Endothelial cell (in vitro differentiated cells): ENCODE results near the gene TMEM147. TPM values are rescaled to one million over a fixed set of nuclear protein-coding genes. Genes with fewer than 3 reads are reported as not detected.

ENCODE experiments used
- DNase-seq: peaks from one replicate; pipeline ENCODE4 v3.0.0; 2021; ENCODE audit warnings: low spot score
- H3K27ac Mint-ChIP-seq: one replicate; pipeline ENCODE4 v1.8.0; 2021; ENCODE audit warnings: mixed read lengths, inconsistent platforms; ENCODE audit not compliant: unreplicated experiment
- H3K27me3 Mint-ChIP-seq: one replicate; pipeline ENCODE4 v1.8.0; 2021; ENCODE audit warnings: mild to moderate bottlenecking, moderate library complexity, mixed read lengths, inconsistent platforms; ENCODE audit not compliant: unreplicated experiment
- H3K36me3 Mint-ChIP-seq: one replicate; pipeline ENCODE4 v1.8.0; 2021; ENCODE audit warnings: mild to moderate bottlenecking, low read depth, mixed read lengths, inconsistent platforms; ENCODE audit not compliant: unreplicated experiment
- H3K4me1 Mint-ChIP-seq: one replicate; pipeline ENCODE4 v1.8.0; 2021; ENCODE audit warnings: mild to moderate bottlenecking, mixed read lengths, inconsistent platforms; ENCODE audit not compliant: unreplicated experiment
- H3K4me3 Mint-ChIP-seq: one replicate; pipeline ENCODE4 v1.8.0; 2021; ENCODE audit warnings: mild to moderate bottlenecking, mixed read lengths, inconsistent platforms; ENCODE audit not compliant: unreplicated experiment
- H3K9me3 Mint-ChIP-seq: one replicate; pipeline ENCODE4 v1.8.0; 2021; ENCODE audit warnings: mixed read lengths, inconsistent platforms; ENCODE audit not compliant: unreplicated experiment
- CTCF ChIP-seq: fragments of 200-600 bp; sonication (generic); IDR thresholded peaks from one replicate; pipeline ENCODE4 v1.5.0; 2021; ENCODE audit warnings: antibody characterized with exemption; ENCODE audit not compliant: unreplicated experiment
- total RNA-seq: library from RNA; stranded (reverse); fragmentation: NEBNext Ultra II Directional; extraction: Animal tissue kit (Norgen Biotek cat#: 25700); gene quantifications from one replicate; pipeline ENCODE4 v1.2.1, GENCODE V29; 2021; ENCODE audit not compliant: unreplicated experiment

TMEM147 gene
- total RNA-seq, 1 donor from 2014 or later: 62.0 TPM

GRCh38 chr19:35561436-35561835 is 16.0 kb downstream of the TMEM147 start:
- peaks cover 3% of the 10 kb centered on the region for H3K4me1 Mint-ChIP-seq
- H3K27me3 Mint-ChIP-seq: peaks cover 42% of the 10 kb centered on the region
- H3K36me3 Mint-ChIP-seq: peaks cover 4% of the 10 kb centered on the region
- H3K4me3 Mint-ChIP-seq: peak overlapping the region; percentile 37
- H3K27ac Mint-ChIP-seq: no peak overlapping the region
- DNase-seq: no peak
- H3K9me3 Mint-ChIP-seq: no peaks in the 10 kb centered on the region
- TF ChIP-seq CTCF: no peak

- H3K27me3 Mint-ChIP-seq: peaks cover 36% of the 10 kb centered on the region
- H3K27ac Mint-ChIP-seq: no peak overlapping the region
- DNase-seq: no peak
- peak overlapping the region; percentile 28 for H3K4me3 Mint-ChIP-seq
- no peak for TF ChIP-seq CTCF
- H3K9me3 Mint-ChIP-seq: no peaks in the 10 kb centered on the region
- H3K4me1 Mint-ChIP-seq: peaks cover under 1% of the 10 kb centered on the region
- H3K36me3 Mint-ChIP-seq: peaks cover under 1% of the 10 kb centered on the region
These were observed 16.9 kb downstream of the TMEM147 start for GRCh38 chr19:35562336-35562735.

- Mint-ChIP-seq H3K4me1 (no peaks in the 10 kb centered on the region), H3K27ac (peak overlapping the region; percentile 78), H3K36me3 (no peaks in the 10 kb centered on the region), H3K4me3 (no peak overlapping the region), H3K9me3 (no peaks in the 10 kb centered on the region), H3K27me3 (peaks cover 35% of the 10 kb centered on the region)
- no peak for TF ChIP-seq CTCF
- DNase-seq: no peak
These were observed 17.4 kb downstream of the TMEM147 start for GRCh38 chr19:35562776-35563175.

GRCh38 chr19:35563207-35563829 is 17.9 kb downstream of the TMEM147 start, which contains the start of gene ATP4A:
Gene ATP4A, minus strand, starts transcription at chr19:35563658. Its CDS starts 29 bp downstream, at chr19:35563629.
- no peaks in the 10 kb centered on the region for H3K36me3 Mint-ChIP-seq
- no peaks in the 10 kb centered on the region for H3K4me1 Mint-ChIP-seq
- H3K9me3 Mint-ChIP-seq: no peaks in the 10 kb centered on the region
- TF ChIP-seq CTCF: no peak
- peaks cover 32% of the 10 kb centered on the region for H3K27me3 Mint-ChIP-seq
- H3K4me3 Mint-ChIP-seq: no peak within 1 kb of the TSS
- no peak for DNase-seq
- peak within 1 kb of the TSS; percentile 78 for H3K27ac Mint-ChIP-seq

- no peaks in the 10 kb centered on the region for H3K4me1 Mint-ChIP-seq
- H3K4me3 Mint-ChIP-seq: no peak overlapping the region
- no peaks in the 10 kb centered on the region for H3K36me3 Mint-ChIP-seq
- TF ChIP-seq CTCF: no peak
- peaks cover 24% of the 10 kb centered on the region for H3K27me3 Mint-ChIP-seq
- no peaks in the 10 kb centered on the region for H3K9me3 Mint-ChIP-seq
- DNase-seq: no peak
- no peak overlapping the region for H3K27ac Mint-ChIP-seq
These were observed 19.8 kb downstream of the TMEM147 start for GRCh38 chr19:35565016-35565856.
